HCT116 (cell line): ENCODE data around the gene LRIG1. TPM values are rescaled to one million over a fixed set of nuclear protein-coding genes. Genes with fewer than 3 reads are reported as not detected.

Source experiments
- ATAC-seq: fragments of 200-7000 bp; cut with Tn5 transposase; 2 replicates; pipeline ENCODE4 v1.9.1; 2020; ENCODE audit warnings: mild to moderate bottlenecking, moderate library complexity
- BruUV-seq: library from RNA; stranded (reverse); fragments of 400-500 nt; replicated peaks from 2 replicates; lab custom pipeline; 2021; lab: Mats Ljungman, UMichigan
- CTCF ChIA-PET: fragments of 300-600 bp; sonication (Branson Sonifier 250); formaldehyde crosslinking; loops from one replicate; lab custom pipeline; 2021; ENCODE audit warnings: antibody characterized with exemption; lab: Charles Lee
- POLR2A ChIA-PET: fragments of 300-600, 350-600 bp; sonication (Branson Sonifier 250); formaldehyde crosslinking; loops from one replicate; lab custom pipeline; 2021; ENCODE audit warnings: antibody characterized with exemption; lab: Charles Lee
- RAD21 ChIA-PET, 2 experiments: fragments of 300-600 bp; sonication (Branson Sonifier 250); formaldehyde crosslinking; loops; one replicate each; lab custom pipeline; 2023; ENCODE audit warnings: low total read pairs in 2 of 2; ENCODE audit not compliant: uncharacterized antibody in 2 of 2, unreplicated experiment in 2 of 2, low non-redundant PET in 1 of 2; lab: Charles Lee
- DNase-seq: peaks from one replicate; pipeline ENCODE4 v3.0.0-alpha.2; 2010; ENCODE audit warnings: low read depth, low spot score
- H2AFZ ChIP-seq: fragments of 200-600 bp; shearing (Covaris generic), sonication (generic); 2 replicates; pipeline ENCODE4 v1.6.1; 2017; ENCODE audit warnings: low read depth, mixed run types, mixed read lengths, antibody characterized with exemption, low read length; ENCODE audit not compliant: poor library complexity, severe bottlenecking
- H3K27ac ChIP-seq: 2 replicates; pipeline ENCODE4 v1.5.1; 2012; ENCODE audit warnings: low read depth, low read length
- H3K27me3 ChIP-seq: fragments of 200-600 bp; sonication (generic); 2 replicates; pipeline ENCODE4 v1.6.1; 2016; ENCODE audit warnings: mixed run types, low read length, mixed read lengths; ENCODE audit not compliant: insufficient read depth
- H3K36me3 ChIP-seq, 2 experiments: fragments of 200-500 bp in 1 of 2; fragments of 200-600 bp in 1 of 2; sonication (Bioruptor generic) in 1 of 2; sonication (generic) in 1 of 2; 2 replicates each; pipeline versions ENCODE4 v1.5.1 to v1.6.1; 2014 to 2016; ENCODE audit warnings: low read length in 2 of 2, inconsistent platforms in 1 of 2, mixed read lengths in 1 of 2, mixed run types in 1 of 2; ENCODE audit not compliant: insufficient read depth in 2 of 2, control insufficient read depth in 1 of 2
- H3K4me1 ChIP-seq, 2 experiments: fragments of 200-600 bp in 1 of 2; sonication (generic) in 1 of 2; 2 replicates each; pipeline versions ENCODE4 v1.5.1 to v1.6.1; 2012 to 2017; ENCODE audit warnings: low read length in 2 of 2, inconsistent platforms in 1 of 2, mild to moderate bottlenecking in 1 of 2, mixed read lengths in 1 of 2, mixed run types in 1 of 2, moderate library complexity in 1 of 2; ENCODE audit not compliant: insufficient read depth in 2 of 2, control insufficient read depth in 1 of 2
- H3K4me2 ChIP-seq: fragments of 200-600 bp; sonication (generic); 2 replicates; pipeline ENCODE4 v1.6.1; 2017; ENCODE audit warnings: mixed run types, low read length, mixed read lengths
- H3K4me3 ChIP-seq, 2 experiments: fragments of 200-600 bp in 1 of 2; sonication (generic) in 1 of 2; replicated peaks in 1 of 2; 2 replicates each; pipeline ENCODE4 v1.5.1; 2011 to 2016; ENCODE audit warnings: low read length in 2 of 2, control low read depth in 1 of 2, low read depth in 1 of 2, mild to moderate bottlenecking in 1 of 2, mixed read lengths in 1 of 2, mixed run types in 1 of 2
- H3K79me2 ChIP-seq: fragments of 200-600 bp; sonication (generic); 2 replicates; pipeline ENCODE4 v1.6.1; 2017; ENCODE audit warnings: mild to moderate bottlenecking, mixed run types, low read length, moderate library complexity, mixed read lengths; ENCODE audit not compliant: insufficient read depth
- H3K9ac ChIP-seq: fragments of 200-600 bp; sonication (generic); 2 replicates; pipeline ENCODE4 v1.6.1; 2016; ENCODE audit warnings: low read length, mixed read lengths
- H3K9me2 ChIP-seq: fragments of 200-600 bp; sonication (generic), shearing (Covaris generic); 2 replicates; pipeline ENCODE4 v1.6.1; 2017; ENCODE audit warnings: mixed run types, mild to moderate bottlenecking, moderate library complexity; ENCODE audit not compliant: insufficient read depth
- H3K9me3 ChIP-seq, 2 experiments: fragments of 200-500 bp in 1 of 2; fragments of 200-600 bp in 1 of 2; sonication (Bioruptor generic) in 1 of 2; sonication (generic) in 1 of 2; 2 replicates each; pipeline ENCODE4 v1.6.1; 2014 to 2017; ENCODE audit warnings: low read length in 2 of 2, mixed read lengths in 2 of 2, inconsistent platforms in 1 of 2, low read depth in 1 of 2, mild to moderate bottlenecking in 1 of 2, mixed run types in 1 of 2, moderate library complexity in 1 of 2; ENCODE audit not compliant: control insufficient read depth in 1 of 2, insufficient read depth in 1 of 2
- H4K20me1 ChIP-seq: fragments of 200-600 bp; sonication (generic), shearing (Covaris generic); 2 replicates; pipeline ENCODE4 v1.6.1; 2017; ENCODE audit warnings: mixed run types, mild to moderate bottlenecking, moderate library complexity; ENCODE audit not compliant: insufficient read depth
- CBX3 ChIP-seq: IDR thresholded peaks from 2 replicates; pipeline ENCODE4 v1.6.1; 2012; ENCODE audit warnings: low read depth
- ELF1 ChIP-seq: IDR thresholded peaks from 2 replicates; pipeline ENCODE4 v1.6.1; 2012; ENCODE audit warnings: low read depth, borderline replicate concordance
- EZH2 ChIP-seq: fragments of 200-600 bp; sonication (generic); IDR thresholded peaks from 2 replicates; pipeline ENCODE4 v1.6.1; 2017; ENCODE audit warnings: antibody characterized with exemption, mixed run types
- EZH2phosphoT487 ChIP-seq: fragments of 200-600 bp; IDR thresholded peaks from 2 replicates; pipeline ENCODE4 v1.6.1; 2018; ENCODE audit warnings: antibody characterized with exemption, borderline replicate concordance
- FOSL1 ChIP-seq: IDR thresholded peaks from 2 replicates; pipeline ENCODE4 v1.6.1; 2012; ENCODE audit warnings: low read depth
- POLR2A ChIP-seq: IDR thresholded peaks from 2 replicates; pipeline ENCODE4 v1.7.0; 2011; ENCODE audit warnings: borderline replicate concordance; ENCODE audit not compliant: insufficient read depth, insufficient read length; ENCODE audit errors: extremely low read depth
- POLR2AphosphoS5 ChIP-seq: IDR thresholded peaks from 2 replicates; pipeline ENCODE4 v1.6.1; 2011; ENCODE audit warnings: mild to moderate bottlenecking, low read depth, low read length, moderate library complexity
- SIN3A ChIP-seq: IDR thresholded peaks from 2 replicates; pipeline ENCODE4 v1.6.1; 2012; ENCODE audit warnings: low read depth
- ZFX ChIP-seq: fragments of 450-650 bp; IDR thresholded peaks from 2 replicates; pipeline ENCODE4 v1.6.1; 2017
- intact Hi-C: fragments of 100-400 bp; cut with micrococcal nuclease; formaldehyde crosslinking; loops from 2 replicates; pipeline ENCODE4 v1.10.0; 2022
- total RNA-seq: library from RNA; stranded (reverse); gene quantifications from one replicate; pipeline ENCODE4 v1.2.1, GENCODE V29; 2021; ENCODE audit not compliant: unreplicated experiment
- TF ChIP-seq, protein P1 (sequence below): IDR thresholded peaks from 2 replicates; pipeline ENCODE4 v1.6.1; 2012
- TF ChIP-seq, protein P2 (sequence below), 3 experiments: fragments of 200-600 bp in 1 of 3; sonication (generic) in 1 of 3; IDR thresholded peaks in 2 of 3; conservative IDR thresholded peaks in 1 of 3; 2 replicates each; pipeline ENCODE4 v1.5.1; 2012 to 2017; ENCODE audit warnings: low read depth in 2 of 3, low read length in 2 of 3, antibody characterized with exemption in 1 of 3, borderline replicate concordance in 1 of 3, control low read depth in 1 of 3, mild to moderate bottlenecking in 1 of 3, mixed read lengths in 1 of 3, mixed run types in 1 of 3, moderate library complexity in 1 of 3; ENCODE audit not compliant: insufficient read depth in 1 of 3
- TF ChIP-seq, protein P3 (sequence below): IDR thresholded peaks from 2 replicates; pipeline ENCODE4 v1.6.1; 2012

The LRIG1 gene
- total RNA-seq, 1 experiment from 2014 or later = 3.1 TPM

DNA sequence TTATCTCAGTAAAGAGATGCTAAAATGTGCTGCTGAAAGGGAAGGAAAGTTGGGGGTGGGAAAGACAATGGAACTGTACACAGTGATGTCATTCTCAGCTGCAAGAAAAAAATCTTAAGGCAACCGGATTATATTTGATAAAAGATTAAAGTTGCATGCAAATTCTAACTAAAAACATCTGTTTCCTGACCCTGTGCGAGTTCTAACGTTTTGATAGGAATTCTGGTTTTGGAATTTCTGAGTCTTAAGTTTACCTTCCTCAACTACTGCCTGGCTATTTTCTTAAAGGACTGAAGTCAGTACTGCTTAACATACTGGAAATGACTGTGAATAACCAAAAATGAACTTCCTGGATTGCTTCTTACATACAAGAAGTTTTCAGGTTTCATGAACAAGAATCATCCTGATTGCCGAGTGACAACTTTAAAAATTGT is 164.5 kb downstream of the LRIG1 start:
- Histone ChIP-seq H2AFZ (no peak overlapping the region), H3K79me2 (no peaks in the 10 kb centered on the region), H3K4me3 (no peak overlapping the region), H3K4me1 (no peaks in the 10 kb centered on the region), H4K20me1 (no peaks in the 10 kb centered on the region), H3K27me3 (no peaks in the 10 kb centered on the region), H3K4me2 (no peak overlapping the region), H3K9me3 (no peaks in the 10 kb centered on the region), H3K27ac (no peak overlapping the region), H3K9ac (no peak overlapping the region), H3K9me2 (no peaks in the 10 kb centered on the region), H3K36me3 (no peaks in the 10 kb centered on the region)
- RAD21 ChIA-PET = no interaction called here
- POLR2A ChIA-PET = no interaction called here
- intact Hi-C loops = no loop called here
- BruUV-seq = no TSS peak
- no peak for TF ChIP-seq EZH2phosphoT487
- TF ChIP-seq, protein P1, sequence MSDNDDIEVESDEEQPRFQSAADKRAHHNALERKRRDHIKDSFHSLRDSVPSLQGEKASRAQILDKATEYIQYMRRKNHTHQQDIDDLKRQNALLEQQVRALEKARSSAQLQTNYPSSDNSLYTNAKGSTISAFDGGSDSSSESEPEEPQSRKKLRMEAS = no peak
- no peak for TF ChIP-seq POLR2A
- no peak for TF ChIP-seq CBX3
- no peak for TF ChIP-seq POLR2AphosphoS5
- no peak for TF ChIP-seq SIN3A
- no peak for TF ChIP-seq ELF1
- TF ChIP-seq EZH2 = no peak
- TF ChIP-seq ZFX = no peak
- TF ChIP-seq, protein P2, sequence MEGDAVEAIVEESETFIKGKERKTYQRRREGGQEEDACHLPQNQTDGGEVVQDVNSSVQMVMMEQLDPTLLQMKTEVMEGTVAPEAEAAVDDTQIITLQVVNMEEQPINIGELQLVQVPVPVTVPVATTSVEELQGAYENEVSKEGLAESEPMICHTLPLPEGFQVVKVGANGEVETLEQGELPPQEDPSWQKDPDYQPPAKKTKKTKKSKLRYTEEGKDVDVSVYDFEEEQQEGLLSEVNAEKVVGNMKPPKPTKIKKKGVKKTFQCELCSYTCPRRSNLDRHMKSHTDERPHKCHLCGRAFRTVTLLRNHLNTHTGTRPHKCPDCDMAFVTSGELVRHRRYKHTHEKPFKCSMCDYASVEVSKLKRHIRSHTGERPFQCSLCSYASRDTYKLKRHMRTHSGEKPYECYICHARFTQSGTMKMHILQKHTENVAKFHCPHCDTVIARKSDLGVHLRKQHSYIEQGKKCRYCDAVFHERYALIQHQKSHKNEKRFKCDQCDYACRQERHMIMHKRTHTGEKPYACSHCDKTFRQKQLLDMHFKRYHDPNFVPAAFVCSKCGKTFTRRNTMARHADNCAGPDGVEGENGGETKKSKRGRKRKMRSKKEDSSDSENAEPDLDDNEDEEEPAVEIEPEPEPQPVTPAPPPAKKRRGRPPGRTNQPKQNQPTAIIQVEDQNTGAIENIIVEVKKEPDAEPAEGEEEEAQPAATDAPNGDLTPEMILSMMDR (IDR thresholded peaks at IDR 0.05 in 2 of 3, conservative IDR thresholded peaks at IDR 0.05 in 1 of 3; ENCODE audit: borderline replicate concordance in 1 of 3, insufficient read depth in 1 of 3, low read depth in 2 of 3, low read length in 2 of 3) = no peak
- TF ChIP-seq FOSL1 = no peak
- TF ChIP-seq, protein P3, sequence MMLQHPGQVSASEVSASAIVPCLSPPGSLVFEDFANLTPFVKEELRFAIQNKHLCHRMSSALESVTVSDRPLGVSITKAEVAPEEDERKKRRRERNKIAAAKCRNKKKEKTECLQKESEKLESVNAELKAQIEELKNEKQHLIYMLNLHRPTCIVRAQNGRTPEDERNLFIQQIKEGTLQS = no peak
- CTCF ChIA-PET = no interaction called here
- ATAC-seq (no peak), DNase-seq (no peak)
